Measurements from ENCODE around the gene HSPA4L.

Gene HSPA4L

GRCh38 chr4:127782275-127783025, at the start of gene HSPA4L:
TSS of gene HSPA4L (plus strand) at chr4:127782322. CDS start at chr4:127782551, 229 bp downstream.
- DNase-seq, result peak; percentile 54

GRCh38 chr4:127732623-127733328, 49.3 kb upstream of the HSPA4L start:
- peak; percentile 58 for DNase-seq

DNA sequence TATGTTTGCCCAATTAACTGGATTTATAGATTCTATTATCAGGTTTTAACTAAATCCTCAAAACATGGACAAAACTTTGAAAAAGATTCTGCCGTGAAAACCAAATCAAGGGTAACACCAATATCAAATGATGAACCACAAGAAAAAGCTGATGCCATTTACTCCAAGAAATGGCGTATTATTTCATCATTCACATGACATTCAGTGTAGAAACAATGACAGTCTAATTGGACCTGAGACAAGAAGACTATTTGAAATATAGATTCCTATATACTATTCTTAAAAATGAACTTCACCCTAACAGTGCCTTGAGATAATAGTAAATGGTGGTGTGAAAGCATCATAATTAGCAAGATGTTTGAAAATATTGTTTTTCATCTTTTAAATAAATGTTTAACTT, 47.1 kb upstream of the HSPA4L start:
- no peak for DNase-seq

- DNase-seq, result no peak
These were observed 44.8 kb upstream of the HSPA4L start for GRCh38 chr4:127737295-127737694.

DNA sequence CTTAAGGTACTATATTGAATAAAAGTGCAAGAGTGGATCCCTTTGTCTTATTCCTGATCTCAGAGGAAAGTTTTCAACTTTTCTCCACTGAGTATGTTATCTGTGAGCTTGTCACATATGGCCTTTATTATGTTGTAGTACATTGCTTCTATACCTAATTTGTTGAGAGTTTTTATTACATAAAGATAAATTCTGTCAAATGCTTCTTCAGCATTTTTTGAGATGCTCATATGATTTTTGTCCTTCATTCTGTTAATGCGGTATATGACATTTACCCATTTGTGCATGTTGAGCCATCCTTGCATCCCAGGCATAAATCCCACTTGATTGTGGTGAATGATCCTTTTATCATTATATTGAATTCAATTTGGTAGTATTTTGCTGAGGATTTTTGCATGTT, 40.9 kb upstream of the HSPA4L start:
- no peak for DNase-seq

GRCh38 chr4:127747883-127748282, 34.2 kb upstream of the HSPA4L start:
- no peak for DNase-seq

GRCh38 chr4:127748957-127749356, 33.2 kb upstream of the HSPA4L start:
- DNase-seq, result no peak

DNA sequence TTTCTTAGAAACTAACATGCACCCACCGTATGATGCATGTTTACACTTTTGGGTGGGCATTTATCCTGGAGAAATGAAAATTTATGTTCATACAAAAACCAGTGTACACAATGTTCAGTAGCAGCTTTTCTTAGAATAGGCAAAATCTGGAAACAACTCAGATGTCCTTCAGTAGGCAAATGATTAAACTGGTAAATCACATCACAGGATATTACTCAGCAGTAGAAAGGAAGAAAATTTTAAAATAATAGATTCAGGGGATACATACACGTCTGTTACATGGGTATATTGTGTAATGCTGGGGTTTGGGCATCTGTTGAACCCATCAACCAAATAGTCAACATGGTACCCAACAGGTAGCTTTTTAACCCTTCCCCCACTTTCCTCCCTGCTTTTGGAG, 25.2 kb upstream of the HSPA4L start:
- DNase-seq, result no peak

DNA sequence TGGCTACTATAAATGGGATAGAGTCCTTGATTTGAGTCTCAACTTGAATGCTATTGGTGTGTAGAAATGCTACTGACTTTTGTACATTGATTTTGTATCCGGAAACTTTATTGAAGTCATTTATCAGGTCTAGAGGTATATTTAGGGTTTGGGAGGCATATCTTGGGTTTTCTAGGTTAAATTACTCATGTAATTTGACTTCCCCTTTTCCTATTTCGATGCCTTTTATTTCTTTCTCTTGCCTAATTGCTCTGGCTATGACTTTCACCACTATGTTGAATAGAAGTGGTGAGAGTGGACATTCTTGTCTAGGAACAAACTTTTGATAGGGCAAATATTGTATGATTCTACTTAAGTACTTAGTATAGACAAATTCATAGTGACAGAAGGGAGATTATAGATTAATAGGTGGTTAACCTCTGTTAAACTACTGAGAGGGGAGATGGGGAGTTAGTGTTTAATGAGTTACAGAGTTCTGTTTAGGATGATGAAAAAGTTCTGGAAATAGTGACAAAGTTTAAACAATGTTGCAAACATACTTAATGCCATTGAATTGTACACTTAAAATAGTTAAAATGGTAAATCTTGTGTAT, 22.8 kb upstream of the HSPA4L start:
- DNase-seq, result no peak

- no peak for DNase-seq
These were observed 22.2 kb upstream of the HSPA4L start for GRCh38 chr4:127759893-127760292.

- DNase-seq, result no peak
These were observed 10.4 kb upstream of the HSPA4L start for GRCh38 chr4:127771535-127772275.

DNA sequence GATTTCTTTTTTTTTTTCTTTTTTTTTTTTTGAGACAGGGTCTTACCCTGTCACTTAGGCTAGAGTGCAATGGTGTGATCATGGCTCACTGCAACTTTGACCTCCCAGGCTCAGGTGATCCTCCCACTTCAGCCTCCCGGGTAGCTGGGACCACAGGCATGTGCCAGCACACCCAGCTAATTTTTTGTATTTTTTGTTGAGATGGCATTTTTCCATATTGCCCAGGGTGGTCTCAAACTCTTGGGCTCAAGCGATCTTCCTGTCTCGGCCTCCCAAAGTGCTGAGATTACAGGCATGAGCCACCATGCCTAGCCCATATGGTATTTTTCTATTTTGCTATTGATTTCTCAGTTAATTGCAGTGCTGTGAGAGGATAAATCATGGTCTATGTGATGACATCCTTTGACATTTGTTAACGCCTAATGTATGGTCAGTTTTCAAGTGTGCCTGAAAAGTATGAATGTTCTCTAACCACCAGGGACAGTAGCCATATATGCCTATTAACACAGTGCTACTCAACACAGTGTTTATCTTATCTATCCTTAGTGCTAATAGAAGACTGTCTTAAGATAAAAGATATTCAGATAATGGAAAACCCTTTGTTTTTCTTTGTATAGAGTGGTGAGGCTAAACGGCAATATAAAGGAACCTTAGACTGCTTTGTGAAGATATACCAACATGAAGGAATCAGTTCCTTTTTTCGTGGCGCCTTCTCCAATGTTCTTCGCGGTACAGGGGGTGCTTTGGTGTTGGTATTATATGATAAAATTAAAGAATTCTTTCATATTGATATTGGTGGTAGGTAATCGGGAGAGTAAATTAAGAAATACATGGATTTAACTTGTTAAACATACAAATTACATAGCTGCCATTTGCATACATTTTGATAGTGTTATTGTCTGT, 9.1 kb upstream of the HSPA4L start:
- DNase-seq, result no peak

DNA sequence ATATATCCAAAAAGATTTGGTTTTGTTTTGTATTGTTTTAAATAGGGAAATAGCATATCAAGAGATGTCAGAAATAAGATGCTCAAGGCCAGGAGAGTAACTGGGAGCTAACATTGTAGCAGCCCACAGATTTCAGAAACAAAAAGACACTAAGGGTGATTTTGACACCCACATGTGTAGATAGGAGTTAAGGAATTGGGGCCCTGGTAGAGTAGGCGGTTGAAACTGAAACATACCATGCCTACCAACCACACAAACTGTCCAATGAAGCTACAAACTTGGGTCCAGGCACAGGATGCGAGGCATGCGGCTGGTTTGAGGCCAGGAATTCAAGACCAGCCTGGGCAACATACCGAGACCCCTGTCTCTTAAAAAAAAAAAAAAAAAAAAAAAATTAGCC, 6.3 kb upstream of the HSPA4L start:
- DNase-seq, result no peak

DNA sequence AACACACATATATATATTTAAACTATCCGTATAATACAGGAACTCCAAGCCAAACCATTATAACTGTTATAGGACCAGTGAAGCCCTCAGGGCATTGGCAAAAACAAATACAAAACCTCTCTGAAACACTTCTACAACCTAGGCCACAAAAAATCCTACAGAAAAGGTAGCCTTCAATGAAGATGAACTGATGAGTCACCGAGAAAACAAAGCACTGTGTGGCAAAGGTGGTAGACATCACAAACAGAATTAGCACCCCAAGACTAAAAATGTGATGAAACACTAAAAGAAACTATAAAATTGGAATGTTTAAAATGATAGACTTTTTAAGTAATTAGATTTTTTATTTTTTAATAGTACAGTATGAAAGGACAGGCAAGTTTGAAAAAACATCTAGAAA, 5.5 kb upstream of the HSPA4L start:
- no peak for DNase-seq

- DNase-seq, result no peak
These were observed 4.6 kb upstream of the HSPA4L start for GRCh38 chr4:127777487-127777886.

- peak; percentile 61 for DNase-seq
These were observed 4.0 kb upstream of the HSPA4L start for GRCh38 chr4:127778102-127778501.

- no peak for DNase-seq
These were observed 1.5 kb upstream of the HSPA4L start for GRCh38 chr4:127780598-127780997.

DNA sequence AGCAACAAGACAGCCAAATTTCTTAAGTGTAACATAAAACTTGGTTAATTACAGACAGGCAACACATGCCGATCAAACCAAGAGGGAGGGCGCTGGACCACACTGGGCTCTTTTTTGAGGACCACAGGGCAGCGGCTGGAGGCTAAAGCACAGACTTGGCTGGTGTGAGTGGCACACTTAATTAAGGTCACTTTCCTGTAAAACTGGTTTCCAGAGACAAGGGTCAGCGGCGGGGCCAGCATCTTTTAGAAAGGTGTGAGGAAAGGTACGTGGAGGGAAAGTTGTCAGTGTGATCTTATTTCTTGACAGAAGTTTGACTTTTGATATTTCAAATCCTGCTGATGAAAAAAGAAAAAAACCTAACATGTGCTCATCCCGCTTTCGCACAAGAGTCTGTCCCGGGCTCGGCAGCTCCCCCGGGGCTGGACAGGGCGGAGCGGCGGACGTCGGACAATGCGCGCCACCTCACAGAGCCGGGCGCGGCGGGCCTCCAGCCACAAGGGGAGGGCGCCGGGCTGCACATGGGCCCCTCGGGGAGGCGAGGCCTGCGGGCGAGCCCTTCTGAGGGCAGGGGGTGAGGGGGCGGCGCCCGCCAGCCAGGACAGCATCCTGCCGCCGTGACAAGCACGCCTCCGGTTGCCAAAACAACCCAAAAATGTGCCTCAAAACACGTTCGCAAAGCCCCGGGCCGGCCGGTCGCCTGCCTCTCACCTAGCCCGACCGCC, 660 bp upstream of the HSPA4L start:
- DNase-seq, result no peak

- no peak for DNase-seq
These were observed 172 bp upstream of the HSPA4L start for GRCh38 chr4:127782025-127782274.

GRCh38 chr4:127783026-127783769, 1.1 kb downstream of the HSPA4L start:
- DNase-seq, result peak; percentile 59
